Erythroblast (primary cell): Measurements from ENCODE around the gene ABR.

Source experiments
- GATA1 ChIP-seq: IDR thresholded peaks from 2 replicates; pipeline ENCODE4 v1.6.1; 2011; ENCODE audit warnings: low read depth, mild to moderate bottlenecking, control low read depth, low read length, moderate library complexity
- POLR2A ChIP-seq: IDR thresholded peaks from 2 replicates; pipeline ENCODE4 v1.6.1; 2011; ENCODE audit warnings: mild to moderate bottlenecking, low read length

- no peak for TF ChIP-seq POLR2A
- no peak for TF ChIP-seq GATA1
Measured at GRCh38 chr17:1144162-1144561, 35.6 kb downstream of the ABR start.
